OCI-LY3 (cell line): Measurements from ENCODE around the gene SPTBN4.

Source experiments
- H2AFZ ChIP-seq: fragments of 200-600, 300-600 bp; shearing (Covaris generic); 2 replicates; pipeline ENCODE4 v1.6.0; 2014; ENCODE audit warnings: antibody characterized with exemption, low read depth, low read length
- H3K27ac ChIP-seq: fragments of 200-600, 300-600 bp; sonication (generic); 2 replicates; pipeline ENCODE4 v1.5.1; 2014; ENCODE audit warnings: mild to moderate bottlenecking, low read length, moderate library complexity, mixed read lengths
- H3K27me3 ChIP-seq: fragments of 200-600, 300-600 bp; sonication (generic); 2 replicates; pipeline ENCODE4 v1.6.1; 2014; ENCODE audit warnings: low read depth, low read length, mixed read lengths
- H3K36me3 ChIP-seq: fragments of 200-600, 300-600 bp; sonication (generic); replicated peaks from 2 replicates; pipeline ENCODE3; 2014; ENCODE audit warnings: low read depth, low read length, mixed read lengths
- H3K4me1 ChIP-seq: fragments of 300-600, 200-600 bp; sonication (generic); 2 replicates; pipeline ENCODE4 v1.6.1; 2014; ENCODE audit warnings: low read length, mixed read lengths
- H3K4me2 ChIP-seq: fragments of 200-600, 300-600 bp; sonication (generic); 2 replicates; pipeline ENCODE4 v1.6.1; 2014; ENCODE audit warnings: low read length, mixed read lengths
- H3K4me3 ChIP-seq: fragments of 300-600, 200-600 bp; sonication (generic); 2 replicates; pipeline ENCODE4 v1.5.1; 2014; ENCODE audit warnings: antibody characterized with exemption, mild to moderate bottlenecking, low read length, moderate library complexity
- H3K79me2 ChIP-seq: fragments of 300-600, 200-600 bp; shearing (Covaris generic); 2 replicates; pipeline ENCODE4 v1.6.1; 2014; ENCODE audit warnings: mild to moderate bottlenecking, low read length, mixed read lengths
- H3K9ac ChIP-seq: fragments of 300-600, 200-600 bp; shearing (Covaris generic); 2 replicates; pipeline ENCODE4 v1.6.0; 2014; ENCODE audit warnings: mild to moderate bottlenecking, low read length, moderate library complexity
- H3K9me3 ChIP-seq: fragments of 200-600, 300-600 bp; shearing (Covaris generic); 2 replicates; pipeline ENCODE4 v1.6.1; 2014; ENCODE audit warnings: low read length, mixed read lengths; ENCODE audit not compliant: insufficient read depth
- H4K20me1 ChIP-seq: fragments of 200-600, 300-600 bp; sonication (generic); 2 replicates; pipeline ENCODE4 v1.6.1; 2016; ENCODE audit warnings: low read length, mixed read lengths; ENCODE audit not compliant: insufficient read depth
- CTCF ChIP-seq: fragments of 200-600, 300-600 bp; sonication (generic); IDR thresholded peaks from 2 replicates; pipeline ENCODE4 v1.5.1; 2014; ENCODE audit warnings: antibody characterized with exemption, low read length, low read depth
- EZH2phosphoT487 ChIP-seq: fragments of 200-600 bp; shearing (Covaris generic); IDR thresholded peaks from 2 replicates; pipeline ENCODE4 v1.6.1; 2018; ENCODE audit warnings: antibody characterized with exemption, mixed run types, low read depth

The SPTBN4 gene

GRCh38 chr19:40445780-40446262 is 21.0 kb upstream of the SPTBN4 start:
- Histone ChIP-seq H3K27ac (no peak overlapping the region), H3K9me3 (no peaks in the 10 kb centered on the region), H3K4me2 (no peak overlapping the region), H3K4me1 (peaks cover 6% of the 10 kb centered on the region), H3K27me3 (no peaks in the 10 kb centered on the region), H3K36me3 (peaks cover 17% of the 10 kb centered on the region), H4K20me1 (peaks cover 21% of the 10 kb centered on the region), H3K9ac (no peak overlapping the region), H3K4me3 (no peak overlapping the region), H3K79me2 (peaks cover 30% of the 10 kb centered on the region), H2AFZ (no peak overlapping the region)
- TF ChIP-seq EZH2phosphoT487 (no peak), CTCF (no peak)

GRCh38 chr19:40446263-40446784 is 20.5 kb upstream of the SPTBN4 start:
- no peaks in the 10 kb centered on the region for H3K9me3 ChIP-seq
- H3K4me2 ChIP-seq, result no peak overlapping the region
- no peak overlapping the region for H3K9ac ChIP-seq
- H3K27ac ChIP-seq, result no peak overlapping the region
- no peak for TF ChIP-seq CTCF
- no peak for TF ChIP-seq EZH2phosphoT487
- peaks cover 16% of the 10 kb centered on the region for H4K20me1 ChIP-seq
- no peak overlapping the region for H3K4me3 ChIP-seq
- peaks cover 6% of the 10 kb centered on the region for H3K4me1 ChIP-seq
- peaks cover 25% of the 10 kb centered on the region for H3K79me2 ChIP-seq
- no peak overlapping the region for H2AFZ ChIP-seq
- H3K36me3 ChIP-seq, result peaks cover 12% of the 10 kb centered on the region
- no peaks in the 10 kb centered on the region for H3K27me3 ChIP-seq

GRCh38 chr19:40449506-40449905 is 17.3 kb upstream of the SPTBN4 start:
- H3K27me3 ChIP-seq, result no peaks in the 10 kb centered on the region
- no peaks in the 10 kb centered on the region for H3K36me3 ChIP-seq
- H3K9me3 ChIP-seq, result no peaks in the 10 kb centered on the region
- H3K4me2 ChIP-seq, result no peak overlapping the region
- H4K20me1 ChIP-seq, result no peaks in the 10 kb centered on the region
- TF ChIP-seq EZH2phosphoT487, result no peak
- no peak for TF ChIP-seq CTCF
- H3K9ac ChIP-seq, result no peak overlapping the region
- no peaks in the 10 kb centered on the region for H3K4me1 ChIP-seq
- H3K27ac ChIP-seq, result no peak overlapping the region
- H3K4me3 ChIP-seq, result no peak overlapping the region
- H3K79me2 ChIP-seq, result no peaks in the 10 kb centered on the region
- H2AFZ ChIP-seq, result no peak overlapping the region

GRCh38 chr19:40450664-40451063 is 16.1 kb upstream of the SPTBN4 start:
- no peaks in the 10 kb centered on the region for H3K27me3 ChIP-seq
- no peaks in the 10 kb centered on the region for H3K9me3 ChIP-seq
- H4K20me1 ChIP-seq, result no peaks in the 10 kb centered on the region
- no peak overlapping the region for H3K4me2 ChIP-seq
- TF ChIP-seq CTCF (no peak), EZH2phosphoT487 (no peak)
- H2AFZ ChIP-seq, result no peak overlapping the region
- no peaks in the 10 kb centered on the region for H3K36me3 ChIP-seq
- H3K4me3 ChIP-seq, result no peak overlapping the region
- H3K27ac ChIP-seq, result no peak overlapping the region
- no peak overlapping the region for H3K9ac ChIP-seq
- H3K79me2 ChIP-seq, result no peaks in the 10 kb centered on the region
- H3K4me1 ChIP-seq, result no peaks in the 10 kb centered on the region
